Measurements from ENCODE around the gene OARD1. TPM values are rescaled to one million over a fixed set of nuclear protein-coding genes. Genes with fewer than 3 reads are reported as not detected.
A peak's percentile ranks its signal among the peaks of the same experiment; 100 is the strongest.

The OARD1 gene
- total and polyA plus RNA-seq, 5 donors from 2014 or later = 30.3 to 58.2 (median 53.5) TPM

- DNase-seq (peak in 2 of 3 donors; percentile 17 to 34), ATAC-seq (ENCODE audit: low read depth in 2 of 2) (no peak)
- Histone ChIP-seq H3K9me3 (ENCODE audit: control insufficient read depth in 2 of 2, low read length in 2 of 2) (no peaks in the 10 kb centered on the region), H3K27ac (ENCODE audit: insufficient read depth, low read length, poor library complexity, severe bottlenecking) (peak overlapping the region; percentile 97), H3K4me3 (ENCODE audit: low read depth, low read length) (peak overlapping the region; percentile 90), H3K36me3 (ENCODE audit: control insufficient read depth, insufficient read depth, low read length) (peaks cover 15% of the 10 kb centered on the region), H3K27me3 (ENCODE audit: control insufficient read depth, insufficient read depth, low read length) (no peaks in the 10 kb centered on the region), H3K4me1 (ENCODE audit: control insufficient read depth, insufficient read depth, low read length, poor library complexity, severe bottlenecking) (peaks cover 30% of the 10 kb centered on the region)
- peaks cover 5% of the 10 kb centered on the region for H3K36me3 Mint-ChIP-seq
- H3K27ac Mint-ChIP-seq = peak overlapping the region; percentile 92 to 94 (median 94)
- peak overlapping the region; percentile 90 to 97 (median 94) for H3K4me3 Mint-ChIP-seq
- peaks cover 26 to 61% (median 54%) of the 10 kb centered on the region in 4 donors for H3K4me1 Mint-ChIP-seq
- no peaks in the 10 kb centered on the region for H3K9me3 Mint-ChIP-seq
- H3K27me3 Mint-ChIP-seq = peaks cover 6% of the 10 kb centered on the region
Observed at GRCh38 chr6:41073968-41074691, 2.0 kb upstream of the OARD1 start.

- H3K9me3 Mint-ChIP-seq = no peaks in the 10 kb centered on the region
Observed at GRCh38 chr6:41073203-41073967, 1.2 kb upstream of the OARD1 start.

DNA sequence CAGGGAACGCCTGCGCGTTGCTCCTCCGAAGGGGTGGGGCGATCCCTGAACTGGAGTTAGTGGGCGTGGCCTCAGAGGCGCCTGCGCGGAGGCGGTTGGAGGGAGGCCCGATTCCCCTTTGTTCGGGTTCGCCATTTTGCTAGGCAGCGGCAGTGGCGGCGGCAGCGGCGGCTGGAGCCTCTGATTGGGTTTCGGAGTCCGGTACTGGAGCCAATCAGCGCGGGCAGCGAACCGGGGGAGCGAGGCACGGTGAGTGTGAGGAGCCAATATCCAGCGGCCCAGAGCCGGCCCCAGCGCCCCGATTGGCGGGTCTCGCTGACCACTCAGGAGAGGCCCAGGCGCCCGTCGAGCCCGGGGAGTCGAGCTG is 663 bp upstream of the OARD1 start, which contains the start of gene NFYA:
NFYA (plus strand) TSS at position 139 of the 367 bp plus-strand sequence. CDS start 6,116 bp downstream, outside the sequence.
- H3K27me3 Mint-ChIP-seq = peaks cover 6% of the 10 kb centered on the region
- Histone ChIP-seq H3K9me3 (ENCODE audit: control insufficient read depth in 2 of 2, low read length in 2 of 2) (no peaks in the 10 kb centered on the region), H3K27me3 (ENCODE audit: control insufficient read depth, insufficient read depth, low read length) (no peaks in the 10 kb centered on the region), H3K27ac (ENCODE audit: insufficient read depth, low read length, poor library complexity, severe bottlenecking) (peak within 1 kb of the TSS; percentile 97), H3K4me1 (ENCODE audit: control insufficient read depth, insufficient read depth, low read length, poor library complexity, severe bottlenecking) (peaks cover 30% of the 10 kb centered on the region), H3K36me3 (ENCODE audit: control insufficient read depth, insufficient read depth, low read length) (peaks cover 17% of the 10 kb centered on the region), H3K4me3 (ENCODE audit: low read depth, low read length) (peak within 1 kb of the TSS; percentile 93)
- peak within 1 kb of the TSS; percentile 96 to 99 (median 98) for H3K4me3 Mint-ChIP-seq
- no peaks in the 10 kb centered on the region for H3K36me3 Mint-ChIP-seq
- H3K4me1 Mint-ChIP-seq = peaks cover 18 to 52% (median 45%) of the 10 kb centered on the region in 4 donors
- DNase-seq = peak in 2 of 3 donors; percentile 99 to 100
- peak; percentile 67 to 75 for ATAC-seq (ENCODE audit: low read depth in 2 of 2)
- H3K27ac Mint-ChIP-seq = peak within 1 kb of the TSS; percentile 92 to 98 (median 97)
- no peaks in the 10 kb centered on the region for H3K9me3 Mint-ChIP-seq

More at GRCh38 chr6:41073203-41073967, 1.2 kb upstream of the OARD1 start:
- Mint-ChIP-seq H3K4me1 (peaks cover 21 to 56% (median 49%) of the 10 kb centered on the region in 4 donors), H3K27ac (peak overlapping the region; percentile 92 to 94 (median 94)), H3K27me3 (peaks cover 6% of the 10 kb centered on the region), H3K4me3 (peak overlapping the region; percentile 90 to 98 (median 96)), H3K36me3 (no peaks in the 10 kb centered on the region)
- Histone ChIP-seq H3K9me3 (ENCODE audit: control insufficient read depth in 2 of 2, low read length in 2 of 2) (no peaks in the 10 kb centered on the region), H3K27me3 (ENCODE audit: control insufficient read depth, insufficient read depth, low read length) (no peaks in the 10 kb centered on the region), H3K4me3 (ENCODE audit: low read depth, low read length) (peak overlapping the region; percentile 90), H3K36me3 (ENCODE audit: control insufficient read depth, insufficient read depth, low read length) (peaks cover 13% of the 10 kb centered on the region), H3K4me1 (ENCODE audit: control insufficient read depth, insufficient read depth, low read length, poor library complexity, severe bottlenecking) (peaks cover 30% of the 10 kb centered on the region), H3K27ac (ENCODE audit: insufficient read depth, low read length, poor library complexity, severe bottlenecking) (peak overlapping the region; percentile 97)
- ATAC-seq (ENCODE audit: low read depth in 2 of 2) = peak; percentile 3
- DNase-seq = peak; percentile 78 to 89 (median 80)

GRCh38 chr6:41071501-41071922 is 644 bp downstream of the OARD1 start:
- no peak for ATAC-seq (ENCODE audit: low read depth in 2 of 2)
- Histone ChIP-seq H3K4me3 (ENCODE audit: low read depth, low read length) (peak overlapping the region; percentile 93), H3K27me3 (ENCODE audit: control insufficient read depth, insufficient read depth, low read length) (no peaks in the 10 kb centered on the region), H3K27ac (ENCODE audit: insufficient read depth, low read length, poor library complexity, severe bottlenecking) (peak overlapping the region; percentile 97), H3K9me3 (ENCODE audit: control insufficient read depth in 2 of 2, low read length in 2 of 2) (no peaks in the 10 kb centered on the region), H3K36me3 (ENCODE audit: control insufficient read depth, insufficient read depth, low read length) (peaks cover 22% of the 10 kb centered on the region), H3K4me1 (ENCODE audit: control insufficient read depth, insufficient read depth, low read length, poor library complexity, severe bottlenecking) (peaks cover 30% of the 10 kb centered on the region)
- Mint-ChIP-seq H3K27ac (peak overlapping the region; percentile 92 to 98 (median 97)), H3K4me1 (peaks cover 24 to 53% (median 45%) of the 10 kb centered on the region in 4 donors), H3K4me3 (peak overlapping the region; percentile 96 to 99 (median 98)), H3K27me3 (peaks cover 6% of the 10 kb centered on the region), H3K36me3 (peaks cover 12% of the 10 kb centered on the region), H3K9me3 (no peaks in the 10 kb centered on the region)
- peak in 1 of 3 donors; percentile 87 for DNase-seq

DNA sequence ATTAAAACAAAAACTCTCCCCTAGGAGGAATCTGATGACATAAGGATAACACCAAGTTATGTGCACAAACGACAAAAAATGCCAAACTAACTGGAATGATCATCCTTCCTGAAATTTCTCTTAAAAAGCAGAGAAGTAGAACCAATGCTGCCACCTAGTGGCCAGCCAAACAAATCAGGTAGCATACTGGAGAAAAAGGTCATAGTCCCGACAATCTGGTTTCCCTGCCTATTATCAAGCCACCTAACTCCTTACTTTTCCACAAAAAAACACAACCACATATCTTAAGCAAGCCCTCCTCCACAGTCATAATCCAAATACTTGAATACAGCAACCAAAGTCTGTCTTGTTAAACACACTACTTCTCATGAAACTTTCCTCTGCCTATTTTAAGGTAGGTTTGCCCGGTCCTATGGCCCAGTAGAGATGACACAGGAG is 5.3 kb downstream of the OARD1 start:
- peaks cover 60% of the 10 kb centered on the region for H3K36me3 ChIP-seq (ENCODE audit: control insufficient read depth, insufficient read depth, low read length)
- peaks cover 35% of the 10 kb centered on the region for H3K36me3 Mint-ChIP-seq

DNA sequence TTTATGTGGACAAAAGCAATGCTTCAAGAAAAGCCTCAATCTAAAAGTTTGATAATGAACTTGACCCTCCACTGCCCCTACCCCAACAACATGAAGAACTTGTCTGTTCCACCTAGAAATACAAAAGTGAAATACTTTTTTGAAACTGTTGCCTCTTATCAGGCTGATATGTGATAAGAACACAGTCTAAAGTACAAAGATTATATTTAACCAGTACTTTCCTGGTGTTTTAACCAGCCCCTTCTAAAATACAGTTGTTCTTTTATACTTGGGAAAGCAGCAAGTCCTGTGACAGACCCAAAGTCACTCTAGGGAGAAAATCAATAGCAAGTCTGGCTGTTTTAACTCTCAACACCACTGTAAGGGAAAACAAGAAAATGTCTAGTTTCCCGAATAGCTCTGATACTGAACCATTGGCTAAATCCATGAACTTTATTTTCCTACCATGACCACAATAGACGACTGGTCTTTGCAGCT is 6.6 kb downstream of the OARD1 start:
- H3K4me1 ChIP-seq (ENCODE audit: control insufficient read depth, insufficient read depth, low read length, poor library complexity, severe bottlenecking) = no peaks in the 10 kb centered on the region
- H3K27me3 ChIP-seq (ENCODE audit: control insufficient read depth, insufficient read depth, low read length) = no peaks in the 10 kb centered on the region
- Mint-ChIP-seq H3K27ac (no peak overlapping the region), H3K36me3 (peaks cover 48% of the 10 kb centered on the region), H3K27me3 (no peaks in the 10 kb centered on the region), H3K4me1 (peaks cover 7 to 19% (median 15%) of the 10 kb centered on the region in 4 donors), H3K9me3 (no peaks in the 10 kb centered on the region), H3K4me3 (no peak overlapping the region)
- ATAC-seq (ENCODE audit: low read depth in 2 of 2) = no peak
- H3K4me3 ChIP-seq (ENCODE audit: low read depth, low read length) = no peak overlapping the region
- H3K36me3 ChIP-seq (ENCODE audit: control insufficient read depth, insufficient read depth, low read length) = peaks cover 69% of the 10 kb centered on the region
- H3K9me3 ChIP-seq (ENCODE audit: control insufficient read depth in 2 of 2, low read length in 2 of 2) = no peaks in the 10 kb centered on the region
- DNase-seq = no peak
- H3K27ac ChIP-seq (ENCODE audit: insufficient read depth, low read length, poor library complexity, severe bottlenecking) = no peak overlapping the region

More for the DNA sequence above, 5.3 kb downstream of the OARD1 start:
- peak overlapping the region; percentile 34 to 53 (median 41) for H3K27ac Mint-ChIP-seq
- H3K4me3 Mint-ChIP-seq = peak overlapping the region in 2 of 4 donors; percentile 4 to 55
- H3K27me3 ChIP-seq (ENCODE audit: control insufficient read depth, insufficient read depth, low read length) = no peaks in the 10 kb centered on the region
- ATAC-seq (ENCODE audit: low read depth in 2 of 2) (no peak), DNase-seq (peak; percentile 52 to 80 (median 55))
- H3K9me3 ChIP-seq (ENCODE audit: control insufficient read depth in 2 of 2, low read length in 2 of 2) = no peaks in the 10 kb centered on the region
- H3K27me3 Mint-ChIP-seq = no peaks in the 10 kb centered on the region
- H3K27ac ChIP-seq (ENCODE audit: insufficient read depth, low read length, poor library complexity, severe bottlenecking) = no peak overlapping the region
- H3K4me1 Mint-ChIP-seq = peaks cover 11 to 30% (median 24%) of the 10 kb centered on the region in 4 donors
- H3K4me1 ChIP-seq (ENCODE audit: control insufficient read depth, insufficient read depth, low read length, poor library complexity, severe bottlenecking) = peaks cover 8% of the 10 kb centered on the region
- H3K4me3 ChIP-seq (ENCODE audit: low read depth, low read length) = no peak overlapping the region
- H3K9me3 Mint-ChIP-seq = no peaks in the 10 kb centered on the region

- no peaks in the 10 kb centered on the region for H3K27me3 ChIP-seq (ENCODE audit: control insufficient read depth, insufficient read depth, low read length)
- no peaks in the 10 kb centered on the region for H3K4me1 ChIP-seq (ENCODE audit: control insufficient read depth, insufficient read depth, low read length, poor library complexity, severe bottlenecking)
- H3K4me3 Mint-ChIP-seq = no peak overlapping the region
- peaks cover 54% of the 10 kb centered on the region for H3K36me3 Mint-ChIP-seq
- peaks cover 63% of the 10 kb centered on the region for H3K36me3 ChIP-seq (ENCODE audit: control insufficient read depth, insufficient read depth, low read length)
- DNase-seq (no peak), ATAC-seq (ENCODE audit: low read depth in 2 of 2) (no peak)
- no peaks in the 10 kb centered on the region for H3K27me3 Mint-ChIP-seq
- H3K9me3 Mint-ChIP-seq = no peaks in the 10 kb centered on the region
- no peak overlapping the region for H3K27ac Mint-ChIP-seq
- peaks cover 7 to 13% (median 10%) of the 10 kb centered on the region in 4 donors for H3K4me1 Mint-ChIP-seq
- no peak overlapping the region for H3K4me3 ChIP-seq (ENCODE audit: low read depth, low read length)
- H3K9me3 ChIP-seq (ENCODE audit: control insufficient read depth in 2 of 2, low read length in 2 of 2) = no peaks in the 10 kb centered on the region
- H3K27ac ChIP-seq (ENCODE audit: insufficient read depth, low read length, poor library complexity, severe bottlenecking) = no peak overlapping the region
Observed at GRCh38 chr6:41064841-41065240, 7.3 kb downstream of the OARD1 start.

Data from CD4-positive, CD25-positive, alpha-beta regulatory T cell (primary cell).